NCI-H1105 treated with DMSO at 0.1 percent for 48 hours (cell line): ENCODE measurements around the gene MYMX.

ENCODE experiments used
- DNase-seq: peaks from one replicate; lab custom pipeline; 2025; lab: John Stamatoyannopoulos, UW

Gene MYMX

GRCh38 chr6:44232676-44233566 is 16.2 kb downstream of the MYMX start:
- no peak for DNase-seq

- DNase-seq: no peak
These were observed 16.9 kb downstream of the MYMX start for GRCh38 chr6:44233567-44234100.

GRCh38 chr6:44234101-44235025 is 17.6 kb downstream of the MYMX start:
- DNase-seq: peak; percentile 6

- DNase-seq: no peak
These were observed 18.5 kb downstream of the MYMX start for GRCh38 chr6:44235269-44235668.

GRCh38 chr6:44235891-44236516 is 19.3 kb downstream of the MYMX start:
- DNase-seq: no peak

- DNase-seq: peak; percentile 71
These were observed 20.5 kb downstream of the MYMX start for GRCh38 chr6:44237021-44237812.

GRCh38 chr6:44237813-44238433 is 21.2 kb downstream of the MYMX start:
- peak; percentile 61 for DNase-seq

- no peak for DNase-seq
These were observed 22.1 kb downstream of the MYMX start for GRCh38 chr6:44238687-44239350.

GRCh38 chr6:44243345-44243744 is 26.6 kb downstream of the MYMX start:
- DNase-seq: no peak

GRCh38 chr6:44245391-44245911 is 28.7 kb downstream of the MYMX start:
- no peak for DNase-seq

GRCh38 chr6:44245912-44246662 is 29.4 kb downstream of the MYMX start:
- DNase-seq: peak; percentile 80

GRCh38 chr6:44246663-44247337 is 30.1 kb downstream of the MYMX start, which contains the start of gene HSP90AB1:
HSP90AB1 (plus strand) TSS chr6:44247101; CDS start chr6:44248630, 1,529 bp downstream.
- DNase-seq: peak; percentile 96

- DNase-seq: peak; percentile 41
These were observed 30.9 kb downstream of the MYMX start for GRCh38 chr6:44247338-44248302.

GRCh38 chr6:44248579-44248978 is 31.9 kb downstream of the MYMX start:
- no peak for DNase-seq

GRCh38 chr6:44249082-44249748 is 32.5 kb downstream of the MYMX start:
- DNase-seq: no peak

GRCh38 chr6:44250067-44250717 is 33.5 kb downstream of the MYMX start:
- no peak for DNase-seq
